Prostate gland (tissue), 2 donors: ENCODE results near the gene THRSP.
"Not testable (repeated sequence)": the region's sequence is repeated elsewhere in the genome, so short reads cannot be mapped to it uniquely, and the experiment has no call there.

ENCODE experiments used
- CTCF ChIP-seq, 4 experiments: fragments of 200-600 bp in 2 of 4; fragments of 450-650 bp in 2 of 4; sonication (generic) in 2 of 4; IDR thresholded peaks; 1 replicate in 3 of 4; 2 replicates in 1 of 4; pipeline ENCODE4 v1.5.1; 2016 to 2019; ENCODE audit warnings: antibody characterized with exemption in 4 of 4, mild to moderate bottlenecking in 2 of 4, moderate library complexity in 2 of 4
- POLR2A ChIP-seq: fragments of 450-650 bp; IDR thresholded peaks from one replicate; pipeline ENCODE4 v1.6.1; 2016; ENCODE audit warnings: antibody characterized with exemption, mild to moderate bottlenecking

DNA sequence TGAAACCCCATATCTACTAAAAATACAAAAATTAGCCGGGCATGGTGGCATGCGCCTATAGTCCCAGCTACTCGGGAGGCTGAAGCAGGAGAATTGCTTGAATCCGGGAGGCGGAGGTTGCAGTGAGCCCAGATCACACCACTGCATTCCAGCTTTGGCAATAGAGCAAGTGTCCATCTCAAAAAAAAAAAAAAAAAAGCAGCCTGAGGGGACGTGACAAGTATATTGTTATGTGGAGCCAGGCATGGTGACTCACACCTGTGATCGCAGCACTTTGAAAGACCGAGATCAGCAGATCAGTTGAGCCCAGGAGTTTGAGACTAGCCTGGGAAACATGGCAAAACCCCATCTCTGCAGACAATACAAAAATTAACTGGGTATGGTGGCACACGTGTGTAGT, 35.2 kb upstream of the THRSP start:
- not testable (repeated sequence) for TF ChIP-seq POLR2A; CTCF (IDR thresholded peaks at IDR 0.05)
